Fibroblast of lung (primary cell): ENCODE measurements around the gene FAM187B.

Experiments
- EZH2 ChIP-seq: IDR thresholded peaks from 2 replicates; pipeline ENCODE4 v1.5.1; 2012; ENCODE audit warnings: low read length, control low read depth, mild to moderate bottlenecking; ENCODE audit errors: missing control alignments
- TF ChIP-seq, protein P1 (sequence below), 2 donors: IDR thresholded peaks in 1 of 2; conservative IDR thresholded peaks in 1 of 2; 1 replicate in 1 of 2; 2 replicates in 1 of 2; pipeline ENCODE4 v1.5.1; 2011 to 2012; ENCODE audit warnings: low read length in 2 of 2, control low read depth in 1 of 2, inconsistent platforms in 1 of 2, low read depth in 1 of 2, mild to moderate bottlenecking in 1 of 2

DNA sequence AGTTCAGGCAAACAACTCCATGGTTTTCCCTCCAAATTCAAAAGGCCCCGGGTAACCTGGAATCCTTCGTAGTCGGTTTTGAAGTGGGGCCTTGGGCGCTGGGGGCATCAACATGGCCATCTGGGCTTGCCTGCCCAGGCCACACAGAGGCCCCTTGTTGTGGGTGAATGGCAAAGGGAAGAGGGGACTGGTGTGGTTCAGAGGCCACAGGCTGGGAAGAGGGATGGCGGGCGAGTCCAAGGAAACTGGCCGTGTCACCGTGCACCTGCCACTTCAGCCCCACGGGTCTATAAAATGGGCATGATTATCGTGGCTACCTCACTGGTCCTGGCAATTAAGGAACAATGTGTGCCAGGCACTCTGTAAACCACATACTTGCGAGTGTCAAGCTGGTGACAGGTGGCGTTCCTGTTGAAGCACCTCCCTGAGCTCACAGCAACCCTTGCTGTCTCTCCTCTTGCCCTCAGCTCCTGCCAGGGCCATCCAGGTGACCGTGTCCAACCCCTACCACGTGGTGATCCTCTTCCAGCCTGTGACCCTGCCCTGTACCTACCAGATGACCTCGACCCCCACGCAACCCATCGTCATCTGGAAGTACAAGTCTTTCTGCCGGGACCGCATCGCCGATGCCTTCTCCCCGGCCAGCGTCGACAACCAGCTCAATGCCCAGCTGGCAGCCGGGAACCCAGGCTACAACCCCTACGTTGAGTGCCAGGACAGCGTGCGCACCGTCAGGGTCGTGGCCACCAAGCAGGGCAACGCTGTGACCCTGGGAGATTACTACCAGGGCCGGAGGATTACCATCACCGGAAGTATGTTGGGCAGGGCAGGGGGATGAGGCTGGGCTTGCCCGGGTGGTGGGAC is 21.5 kb upstream of the FAM187B start:
- TF ChIP-seq, protein P1, sequence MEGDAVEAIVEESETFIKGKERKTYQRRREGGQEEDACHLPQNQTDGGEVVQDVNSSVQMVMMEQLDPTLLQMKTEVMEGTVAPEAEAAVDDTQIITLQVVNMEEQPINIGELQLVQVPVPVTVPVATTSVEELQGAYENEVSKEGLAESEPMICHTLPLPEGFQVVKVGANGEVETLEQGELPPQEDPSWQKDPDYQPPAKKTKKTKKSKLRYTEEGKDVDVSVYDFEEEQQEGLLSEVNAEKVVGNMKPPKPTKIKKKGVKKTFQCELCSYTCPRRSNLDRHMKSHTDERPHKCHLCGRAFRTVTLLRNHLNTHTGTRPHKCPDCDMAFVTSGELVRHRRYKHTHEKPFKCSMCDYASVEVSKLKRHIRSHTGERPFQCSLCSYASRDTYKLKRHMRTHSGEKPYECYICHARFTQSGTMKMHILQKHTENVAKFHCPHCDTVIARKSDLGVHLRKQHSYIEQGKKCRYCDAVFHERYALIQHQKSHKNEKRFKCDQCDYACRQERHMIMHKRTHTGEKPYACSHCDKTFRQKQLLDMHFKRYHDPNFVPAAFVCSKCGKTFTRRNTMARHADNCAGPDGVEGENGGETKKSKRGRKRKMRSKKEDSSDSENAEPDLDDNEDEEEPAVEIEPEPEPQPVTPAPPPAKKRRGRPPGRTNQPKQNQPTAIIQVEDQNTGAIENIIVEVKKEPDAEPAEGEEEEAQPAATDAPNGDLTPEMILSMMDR (conservative IDR thresholded peaks at IDR 0.05 in 1 of 2, IDR thresholded peaks at IDR 0.05 in 1 of 2; ENCODE audit: low read depth in 1 of 2, low read length in 2 of 2) = no peak
- no peak for TF ChIP-seq EZH2
